Stimulated activated CD4-positive, alpha-beta T cell treated with anti-CD3 and anti-CD28 coated beads, TNF-alpha, amount 100 ng/mL, for 48 hours (primary cell): Measurements from ENCODE around the gene NCKIPSD.
"Not testable (repeated sequence)": the region's sequence is repeated elsewhere in the genome, so short reads cannot be mapped to it uniquely, and the experiment has no call there.

ENCODE experiments used
- DNase-seq, 3 donors: peaks; one replicate each; pipeline ENCODE4 v3.0.0-alpha.2; 2020; ENCODE audit warnings: low read depth in 3 of 3

Gene NCKIPSD

DNA sequence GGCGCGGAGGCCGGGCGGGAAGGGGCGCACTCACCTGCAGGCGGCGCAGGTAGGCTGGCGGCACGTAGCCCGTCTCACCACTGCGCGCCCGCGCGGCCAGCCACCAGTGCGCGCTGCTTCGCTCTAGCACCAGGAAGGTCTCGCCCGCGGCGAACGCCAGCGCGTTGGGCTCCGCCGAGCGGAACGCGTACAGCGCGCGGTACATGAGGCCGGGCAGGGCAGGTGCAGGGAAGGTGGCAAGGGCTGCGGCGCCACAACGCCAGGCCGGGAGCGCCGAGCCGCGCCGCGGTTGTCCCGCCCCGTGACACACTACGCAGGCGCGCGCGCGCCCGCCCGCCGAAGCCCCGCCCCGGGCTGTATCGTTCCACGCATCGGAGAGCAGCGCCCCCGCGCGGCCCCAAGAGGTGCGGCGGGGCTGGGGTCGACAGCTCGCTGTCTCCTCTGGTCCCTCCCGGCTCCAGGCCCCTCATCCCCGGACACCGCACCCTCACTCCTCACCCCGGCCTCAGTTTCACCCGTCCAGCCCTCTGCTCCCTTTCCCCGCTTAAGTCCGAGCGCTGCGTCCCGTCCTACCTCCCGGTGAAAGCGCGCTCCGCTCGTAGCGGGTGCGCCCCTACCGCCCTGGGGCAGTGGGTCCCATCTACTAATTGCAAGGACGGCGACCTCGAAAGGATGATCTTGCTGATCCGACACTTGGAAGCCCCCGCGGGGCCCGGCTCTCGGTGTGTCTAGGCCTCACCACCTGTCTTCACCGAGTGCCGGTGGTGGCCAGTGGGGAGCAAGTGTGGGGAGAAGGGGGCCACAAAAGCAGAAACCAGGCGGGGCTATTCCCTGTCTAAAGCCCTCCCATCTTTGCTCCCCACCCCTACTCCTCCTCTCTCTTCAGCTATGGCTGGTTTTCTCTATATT lies at the start of gene NCKIPSD:
NCKIPSD (minus strand) TSS at position 313 of the 909 bp plus-strand sequence; CDS start at position 205, 108 bp downstream.
- DNase-seq, result peak; percentile 77 to 93 (median 90)

DNA sequence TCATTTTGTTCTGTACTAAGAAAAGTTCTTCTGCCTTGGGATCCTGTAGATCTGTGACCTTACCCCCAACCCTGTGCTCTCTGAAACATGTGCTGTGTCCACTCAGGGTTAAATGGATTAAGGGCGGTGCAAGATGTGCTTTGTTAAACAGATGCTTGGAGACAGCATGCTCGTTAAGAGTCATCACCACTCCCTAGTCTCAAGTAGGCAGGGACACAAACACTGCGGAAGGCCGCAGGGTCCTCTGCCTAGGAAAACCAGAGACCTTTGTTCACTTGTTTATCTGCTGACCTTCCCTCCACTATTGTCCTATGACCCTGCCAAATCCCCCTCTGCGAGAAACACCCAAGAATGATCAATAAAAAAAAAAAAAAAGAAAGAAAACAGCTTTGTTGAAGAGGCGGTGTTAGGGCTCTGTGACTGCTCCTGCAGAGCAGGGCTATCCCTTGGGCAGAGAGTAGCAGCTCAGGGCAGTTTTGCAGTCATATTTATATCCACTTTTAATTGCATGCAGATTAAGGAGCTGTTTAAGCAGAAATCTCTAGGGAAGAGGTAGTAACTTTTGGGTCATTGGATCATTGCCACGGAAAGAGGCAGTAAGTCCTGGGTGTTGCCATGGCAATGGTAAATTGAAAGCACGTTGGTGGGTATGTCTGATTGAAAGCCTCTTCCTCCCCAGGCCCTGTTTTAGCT lies 49.5 kb upstream of the NCKIPSD start:
- DNase-seq, result not testable (repeated sequence)

DNA sequence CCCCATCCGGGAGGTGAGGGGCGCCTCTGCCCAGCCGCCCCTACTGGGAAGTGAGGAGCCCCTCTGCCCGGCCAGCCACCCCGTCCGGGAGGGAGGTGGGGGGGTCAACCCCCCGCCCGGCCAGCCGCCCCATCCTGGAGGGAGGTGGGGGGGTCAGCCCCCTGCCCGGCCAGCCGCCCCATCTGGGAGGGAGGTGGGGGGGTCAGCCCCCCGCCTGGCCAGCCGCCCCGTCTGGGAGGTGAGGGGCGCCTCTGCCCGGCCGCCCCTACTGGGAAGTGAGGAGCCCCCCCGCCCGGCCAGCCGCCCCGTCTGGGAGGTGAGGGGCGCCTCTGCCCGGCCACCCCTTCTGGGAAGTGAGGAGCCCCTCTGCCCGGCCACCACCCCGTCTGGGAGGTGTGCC lies 48.8 kb upstream of the NCKIPSD start:
- DNase-seq, result not testable (repeated sequence)

DNA sequence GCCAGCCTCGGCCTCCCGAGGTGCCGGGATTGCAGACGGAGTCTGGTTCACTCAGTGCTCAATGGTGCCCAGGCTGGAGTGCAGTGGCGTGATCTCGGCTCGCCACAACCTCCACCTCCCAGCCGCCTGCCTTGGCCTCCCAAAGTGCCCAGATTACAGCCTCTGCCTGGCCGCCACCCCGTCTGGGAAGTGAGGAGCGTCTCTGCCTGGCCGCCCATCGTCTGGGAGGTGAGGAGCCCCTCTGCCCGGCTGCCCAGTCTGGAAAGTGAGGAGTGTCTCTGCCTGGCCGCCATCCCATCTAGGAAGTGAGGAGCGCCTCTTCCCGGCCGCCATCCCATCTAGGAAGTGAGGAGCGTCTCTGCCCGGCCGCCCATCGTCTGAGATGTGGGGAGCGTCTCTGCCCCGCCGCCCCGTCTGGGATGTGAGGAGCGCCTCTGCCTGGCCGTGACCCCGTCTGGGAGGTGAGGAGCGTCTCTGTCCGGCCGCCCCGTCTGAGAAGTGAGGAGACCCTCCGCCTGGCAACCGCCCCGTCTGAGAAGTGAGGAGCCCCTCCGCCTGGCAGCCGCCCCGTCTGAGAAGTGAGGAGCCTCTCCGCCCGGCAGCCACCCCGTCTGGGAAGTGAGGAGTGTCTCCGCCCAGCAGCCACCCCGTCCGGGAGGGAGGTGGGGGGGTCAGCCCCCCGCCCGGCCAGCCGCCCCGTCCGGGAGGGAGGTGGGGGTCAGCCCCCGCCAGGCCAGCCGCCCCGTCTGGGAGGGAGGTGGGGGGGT lies 48.2 kb upstream of the NCKIPSD start:
- not testable (repeated sequence) for DNase-seq

DNA sequence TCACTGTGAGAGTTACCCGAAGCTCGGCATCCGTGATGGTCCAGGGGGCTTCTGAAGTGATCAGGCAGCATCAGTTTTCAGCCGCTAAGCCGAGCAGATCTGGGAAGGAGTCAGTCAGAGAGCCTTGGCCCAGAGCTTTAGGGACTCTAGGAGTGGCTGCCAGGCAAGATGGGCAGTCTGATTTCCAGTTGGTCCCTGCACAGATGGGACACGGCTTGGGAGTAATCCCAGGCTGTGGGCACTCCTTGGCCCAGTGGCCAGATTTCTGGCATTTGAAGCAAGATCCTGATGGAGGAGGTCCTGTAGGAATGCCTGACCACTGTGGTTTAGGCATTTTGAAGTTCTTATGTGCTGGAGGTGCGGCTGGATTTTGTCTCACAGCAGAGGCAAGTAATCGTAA lies 41.8 kb upstream of the NCKIPSD start:
- DNase-seq, result no peak

DNA sequence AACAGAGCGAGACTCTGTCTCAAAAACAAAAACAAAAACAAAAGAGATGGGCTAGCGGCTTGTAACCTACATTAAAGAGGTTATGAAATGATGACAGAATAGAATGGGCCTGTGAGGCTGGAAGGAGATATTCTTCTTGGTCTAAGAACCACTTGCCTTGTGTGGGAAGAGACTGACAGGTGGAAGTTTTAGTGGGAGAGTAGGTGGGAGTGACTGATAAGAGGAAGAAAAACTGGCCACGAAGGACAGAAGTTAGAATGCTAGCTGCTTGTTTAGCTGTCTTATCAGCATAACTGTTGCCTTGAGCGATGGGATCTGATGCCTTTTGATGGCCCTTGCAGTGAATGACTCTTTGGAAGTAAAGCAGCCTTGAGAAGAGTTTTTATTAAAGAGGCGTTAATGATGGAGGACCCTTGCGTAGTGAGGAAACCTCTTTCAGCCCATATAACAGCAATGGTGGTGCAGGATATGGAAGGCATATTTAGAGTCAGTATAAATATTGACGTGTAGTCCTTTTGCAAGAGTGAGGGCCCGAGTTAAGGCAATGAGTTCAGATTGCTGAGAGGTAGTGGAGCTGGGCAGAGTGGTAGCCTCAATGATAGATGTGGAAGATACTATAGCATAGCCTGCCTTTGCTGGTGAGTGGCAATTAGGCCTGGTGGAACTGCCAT lies 39.6 kb upstream of the NCKIPSD start:
- not testable (repeated sequence) for DNase-seq

DNA sequence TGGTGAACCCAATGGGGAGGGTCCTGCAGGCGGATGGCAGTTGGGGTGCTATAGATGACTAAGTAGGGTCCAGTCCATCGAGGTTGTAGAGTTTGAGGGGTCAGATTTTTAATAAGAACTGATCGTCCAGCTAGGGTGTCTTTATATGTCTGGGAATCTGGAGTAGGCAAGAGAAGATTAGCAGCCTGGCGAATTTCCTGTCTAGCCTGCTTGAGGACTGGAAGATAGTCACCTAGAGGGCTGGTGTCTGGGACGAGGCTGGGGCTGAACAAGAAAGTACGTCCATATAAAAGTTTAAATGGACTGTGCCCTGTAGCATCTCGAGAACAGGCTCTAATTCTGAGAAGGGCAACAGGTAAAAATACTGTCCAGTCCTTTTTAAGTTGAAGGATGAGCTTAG lies 38.0 kb upstream of the NCKIPSD start:
- DNase-seq, result no peak

DNA sequence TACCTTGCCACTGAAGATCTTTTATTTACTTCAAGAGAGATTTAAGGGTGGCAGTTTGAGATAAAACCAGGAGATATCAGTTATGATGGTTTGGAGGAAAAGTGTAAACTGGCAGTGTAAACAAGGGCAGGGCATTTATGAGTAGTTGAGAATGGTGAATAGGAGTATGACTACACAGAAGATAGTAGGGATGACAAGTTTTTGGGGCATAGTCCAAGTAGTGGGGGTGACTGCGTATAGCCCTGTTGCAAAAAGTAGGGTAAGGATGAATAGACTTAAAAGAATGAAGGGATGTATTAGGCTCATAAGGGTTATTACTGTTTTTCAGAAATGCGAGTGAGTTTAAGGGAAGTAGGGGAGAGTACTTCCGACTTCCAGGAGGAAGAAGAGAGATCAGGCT lies 37.6 kb upstream of the NCKIPSD start:
- DNase-seq, result not testable (repeated sequence)

DNA sequence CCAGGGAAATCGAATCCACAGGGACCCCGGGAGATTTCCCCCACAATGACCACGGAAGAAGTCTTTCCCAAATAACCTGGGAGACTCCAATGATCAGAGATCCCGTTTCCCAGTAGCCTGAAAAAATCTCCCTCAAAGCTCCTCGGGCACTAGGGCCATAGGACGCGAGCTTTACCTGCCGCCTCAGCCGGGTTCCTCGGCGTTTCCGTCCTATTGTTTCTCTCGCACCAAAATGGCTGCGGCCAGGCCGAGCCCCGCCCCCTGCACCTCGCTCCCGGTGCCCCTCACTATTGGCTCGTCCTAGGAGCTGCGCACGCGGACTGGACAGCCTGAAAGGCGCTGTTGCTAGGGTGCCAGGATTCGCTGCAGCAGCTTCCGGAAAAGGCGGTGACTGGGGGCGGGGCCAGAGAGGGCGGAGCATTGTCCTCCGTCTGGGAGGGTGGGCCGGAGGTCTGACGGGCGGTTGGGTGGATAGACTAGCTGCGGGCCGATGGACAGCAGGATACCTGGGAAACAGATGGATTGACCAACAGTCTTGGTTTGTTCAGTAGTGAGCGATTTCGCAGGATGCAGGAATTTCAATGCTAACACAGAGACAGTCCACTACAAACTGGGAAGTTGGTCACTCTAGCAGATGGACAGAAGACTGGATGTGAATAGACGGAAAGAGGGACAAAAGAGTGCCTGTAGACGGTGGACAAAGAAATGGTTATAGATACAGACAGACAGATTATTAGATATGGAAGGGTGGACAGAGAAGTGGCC lies 31.4 kb upstream of the NCKIPSD start, which contains the start of gene IP6K2:
IP6K2 (minus strand) TSS at position 240 of the 765 bp plus-strand sequence. CDS start 21,930 bp downstream, outside the sequence.
- DNase-seq, result peak; percentile 98 to 99 (median 99)

DNA sequence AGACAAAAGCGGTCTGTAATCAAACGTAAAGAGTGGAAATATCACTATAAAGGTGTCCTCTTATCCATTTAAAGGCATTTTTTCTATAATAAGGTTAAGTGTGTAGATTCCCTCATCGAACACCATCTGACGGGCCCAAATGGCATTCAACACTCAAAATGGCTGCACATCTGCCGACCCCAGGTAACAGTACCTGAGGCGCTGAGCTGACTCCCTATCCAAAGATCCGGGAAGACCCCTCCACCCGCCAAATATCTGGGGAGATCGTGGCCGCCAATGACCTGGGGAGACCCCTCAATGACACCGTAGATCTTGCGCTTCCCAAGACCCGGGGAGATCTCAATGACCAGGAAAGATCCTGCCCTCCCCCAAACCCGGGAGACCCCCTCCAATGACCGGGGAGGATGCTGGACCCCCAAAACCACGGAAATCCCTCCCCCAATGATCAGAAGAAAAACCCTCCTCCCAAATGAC lies 30.8 kb upstream of the NCKIPSD start:
- no peak for DNase-seq

DNA sequence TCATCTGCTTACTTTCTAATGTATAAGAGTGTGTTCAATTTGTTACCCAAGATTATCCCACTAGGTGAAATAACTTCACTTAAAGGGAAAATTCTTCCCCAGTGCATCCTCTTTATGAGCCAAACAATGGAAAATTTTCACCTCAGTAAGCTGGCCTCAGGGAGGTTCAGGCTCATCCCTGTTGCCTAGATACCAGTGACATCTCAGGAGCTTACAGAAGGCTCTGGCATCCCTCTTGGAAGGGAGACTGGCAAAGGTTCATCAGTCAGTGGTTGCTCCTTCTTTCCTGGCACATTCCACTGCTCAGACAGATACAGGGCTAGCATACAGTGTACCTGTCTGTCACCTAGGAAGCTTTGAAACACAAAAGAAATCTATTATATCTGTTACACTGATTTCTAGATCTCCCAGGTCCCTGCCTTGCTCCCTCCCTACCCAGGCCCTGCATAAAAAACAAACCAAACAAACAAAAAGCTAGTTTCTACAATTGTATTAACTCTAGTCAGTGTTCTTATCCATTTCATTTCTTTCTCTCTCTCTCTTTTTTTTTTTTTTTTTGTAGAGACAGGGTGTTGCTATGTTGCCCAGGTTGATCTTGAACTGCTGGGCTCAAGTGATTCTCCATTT lies 29.6 kb upstream of the NCKIPSD start:
- DNase-seq, result no peak

DNA sequence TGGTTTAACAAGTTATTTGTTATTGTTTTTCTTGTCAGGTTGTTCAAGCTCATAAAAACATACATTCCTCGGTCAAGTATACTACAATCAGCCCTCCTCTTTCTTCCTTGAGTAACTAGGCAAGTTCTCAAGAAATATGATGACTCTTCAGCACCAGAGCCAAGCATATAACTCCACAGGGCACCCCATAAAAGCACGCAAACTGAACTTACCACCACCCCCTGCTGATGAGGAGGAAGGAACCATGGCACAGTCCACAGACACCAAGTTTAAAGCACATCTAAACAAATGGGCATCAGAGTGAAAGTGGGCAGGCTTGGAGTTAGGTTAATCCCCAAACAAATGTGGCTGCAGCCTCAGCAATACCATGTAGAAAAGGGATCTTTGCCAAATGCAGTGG lies 26.0 kb upstream of the NCKIPSD start:
- DNase-seq, result no peak

DNA sequence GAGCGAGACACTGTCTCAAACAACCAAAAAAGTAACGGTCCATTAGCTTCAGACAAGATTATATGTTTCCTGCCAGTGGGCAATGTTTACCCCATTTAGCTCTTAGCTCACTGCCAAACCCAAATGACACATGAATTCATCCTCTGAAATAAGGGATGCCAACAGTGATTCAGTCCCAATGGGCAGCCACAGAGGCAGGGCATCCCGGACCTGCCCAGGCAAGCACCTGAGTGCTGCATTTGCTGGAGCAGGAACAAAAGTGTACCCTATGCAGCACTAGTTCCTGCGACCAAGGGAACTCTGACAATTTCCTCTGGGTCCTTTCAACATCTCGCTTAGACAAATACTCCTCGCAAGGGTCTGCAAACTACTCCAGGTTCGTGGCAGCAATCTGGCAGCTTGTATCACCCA lies 23.3 kb upstream of the NCKIPSD start:
- DNase-seq, result no peak

DNA sequence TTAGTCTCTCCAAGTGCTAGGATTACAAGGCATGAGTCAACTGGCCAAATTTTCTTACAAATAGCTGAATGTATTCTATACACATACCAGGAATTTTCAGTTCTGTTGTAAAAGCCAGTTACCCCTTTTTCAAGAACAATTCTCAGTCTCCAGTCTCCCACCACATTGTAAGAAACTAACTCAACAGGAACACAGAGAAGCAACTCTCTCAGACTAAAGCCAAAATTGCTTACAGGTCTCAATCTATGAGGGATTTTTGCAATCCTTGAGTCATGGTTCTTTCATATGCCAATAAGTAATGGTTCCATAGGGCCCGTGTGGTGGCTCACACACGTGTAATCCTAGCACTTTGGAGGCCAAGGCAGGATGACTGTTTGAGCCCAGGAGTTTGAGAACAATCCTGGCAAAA lies 22.8 kb upstream of the NCKIPSD start:
- no peak for DNase-seq

DNA sequence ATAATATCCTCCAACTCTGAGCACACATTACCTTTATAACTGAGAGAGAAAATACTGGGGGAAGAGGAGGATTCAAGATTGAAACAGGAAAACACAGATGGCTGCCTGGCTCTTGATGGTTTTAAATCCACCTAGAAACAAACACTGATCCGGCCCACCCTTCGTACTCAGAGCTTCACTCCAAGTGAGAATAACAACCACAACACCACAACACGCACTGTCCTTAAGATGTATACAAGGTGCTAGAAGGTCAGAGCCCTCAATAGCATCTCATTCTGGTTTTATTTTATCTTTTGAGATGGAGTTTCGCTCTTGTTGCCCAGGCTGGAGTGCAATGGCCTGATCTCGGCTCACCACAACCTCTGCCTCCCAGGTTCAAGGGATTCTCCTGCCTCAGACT lies 21.4 kb upstream of the NCKIPSD start:
- DNase-seq, result no peak

DNA sequence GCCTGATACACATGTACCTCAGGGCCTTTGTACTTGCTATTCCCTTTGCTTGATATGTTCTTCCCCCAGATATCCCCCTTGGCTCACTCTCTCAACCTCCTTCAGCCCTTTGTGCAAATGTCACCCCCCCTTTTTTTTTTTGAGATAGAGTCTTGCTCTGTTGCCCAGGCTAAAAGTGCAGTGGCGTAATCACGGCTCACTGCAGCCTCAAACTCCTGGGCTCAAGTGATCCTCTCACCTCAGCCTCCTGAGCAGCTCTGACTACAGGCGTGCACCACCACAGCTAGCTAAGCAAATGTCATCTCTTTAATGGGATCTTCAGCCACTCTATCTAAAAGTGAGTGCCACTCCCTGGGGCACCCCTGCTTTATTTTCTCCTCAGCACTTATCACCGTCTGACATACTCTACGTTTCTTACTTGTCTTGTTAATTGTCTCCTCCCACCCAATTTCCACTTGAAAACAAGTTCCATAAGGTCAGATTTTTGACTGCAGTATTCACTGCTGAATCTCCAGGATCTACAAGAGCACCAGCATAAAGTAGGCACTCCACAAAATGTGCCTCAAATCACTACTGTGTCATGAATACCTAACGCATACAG lies 16.7 kb upstream of the NCKIPSD start:
- DNase-seq, result no peak

DNA sequence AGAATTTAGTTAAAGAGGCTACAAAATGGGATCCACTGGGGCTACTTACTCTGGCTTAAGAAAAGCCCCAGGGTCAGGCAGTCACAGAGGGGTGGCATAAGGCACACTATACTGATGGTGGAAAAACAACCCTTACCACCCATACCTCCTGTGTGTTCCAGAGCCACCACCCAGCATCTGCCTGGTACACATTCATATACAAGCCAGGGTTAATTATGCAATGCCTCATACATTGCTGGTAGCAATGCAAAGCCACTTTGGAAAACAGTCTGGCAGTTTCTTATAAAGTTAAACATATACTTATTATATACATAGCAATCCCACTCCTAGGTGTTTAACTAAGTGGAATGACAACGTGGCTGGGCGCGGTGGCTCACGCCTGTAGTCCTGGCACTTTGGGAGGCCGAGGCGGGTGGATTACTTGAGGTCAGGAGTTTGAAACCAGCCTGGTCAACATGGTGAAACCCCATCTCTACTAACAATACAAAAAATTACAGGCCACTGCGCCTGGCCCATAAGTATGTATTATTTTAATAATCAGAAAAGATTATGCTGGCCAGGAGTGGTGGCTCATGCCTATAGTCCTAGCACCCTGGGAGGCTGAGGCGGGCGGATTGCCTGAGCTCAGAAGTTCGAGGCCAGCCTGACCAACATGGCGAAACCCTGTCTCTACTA lies 15.2 kb upstream of the NCKIPSD start:
- no peak for DNase-seq

DNA sequence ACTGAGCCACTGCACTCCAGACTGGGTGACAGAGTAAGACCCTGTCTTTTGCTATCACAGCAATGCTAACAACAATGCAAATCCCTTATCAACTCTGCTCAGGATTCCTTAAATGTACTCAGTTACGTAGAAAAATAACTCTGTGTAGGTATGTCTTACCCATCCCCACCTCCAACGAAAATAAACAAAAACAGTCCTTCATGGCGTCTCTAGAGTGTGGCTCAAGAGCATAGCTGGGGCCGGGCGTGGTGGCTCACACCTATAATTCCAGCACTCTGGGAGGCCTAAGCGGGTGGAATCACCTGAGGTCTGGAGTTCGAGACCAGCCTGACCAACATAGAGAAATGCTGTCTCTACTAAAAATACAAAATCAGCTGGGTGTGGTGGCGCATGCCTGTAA lies 13.2 kb upstream of the NCKIPSD start:
- DNase-seq, result no peak

DNA sequence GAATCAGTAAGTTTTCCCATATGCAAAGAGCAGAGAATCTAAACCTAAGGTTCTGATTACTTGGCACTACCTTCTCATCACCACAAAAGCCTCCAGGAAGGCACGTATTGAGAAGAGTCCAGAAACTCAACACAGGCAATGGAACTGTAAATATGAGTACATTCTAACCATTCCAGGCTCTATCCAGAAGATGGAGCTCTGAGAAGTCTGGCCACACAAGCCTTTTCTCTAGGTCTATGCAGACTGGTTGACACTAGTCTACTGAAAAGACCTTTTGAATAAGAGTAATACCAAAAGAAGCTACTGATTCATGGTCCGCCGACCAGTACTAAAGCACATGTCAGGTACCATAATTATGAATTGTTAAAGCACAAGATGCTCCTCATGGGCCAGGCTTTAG lies 12.2 kb upstream of the NCKIPSD start:
- no peak for DNase-seq
